ENCODE results near the gene NAB2.

GRCh38 chr12:57080855-57081254, 8.1 kb upstream of the NAB2 start:
- no peak for TF ChIP-seq CTCF (IDR thresholded peaks at IDR 0.05)
- no peak for TF ChIP-seq POLR2A (IDR thresholded peaks at IDR 0.05)
